Left ventricle myocardium inferior (tissue), 1 donor: ENCODE measurements around the gene BRAT1. TPM values are rescaled to one million over a fixed set of nuclear protein-coding genes. Genes with fewer than 3 reads are reported as not detected.
A peak's percentile ranks its signal among the peaks of the same experiment; 100 is the strongest.
"Not testable (repeated sequence)": the region's sequence is repeated elsewhere in the genome, so short reads cannot be mapped to it uniquely, and the experiment has no call there.

Source experiments
- DNase-seq: peaks from one replicate; pipeline ENCODE4 v3.0.0-alpha.2; 2020
- H3K27ac ChIP-seq: fragments of 200-600 bp; replicated peaks from 2 replicates; pipeline ENCODE4 v1.8.0; 2021
- H3K27me3 ChIP-seq: fragments of 200-600 bp; 2 replicates; pipeline ENCODE4 v1.8.0; 2021; ENCODE audit warnings: low read depth
- H3K36me3 ChIP-seq: fragments of 200-600 bp; 2 replicates; pipeline ENCODE4 v1.8.0; 2021
- H3K4me1 ChIP-seq: fragments of 200-600 bp; 2 replicates; pipeline ENCODE4 v1.8.0; 2021
- H3K4me3 ChIP-seq: fragments of 200-600 bp; 2 replicates; pipeline ENCODE4 v1.8.0; 2021; ENCODE audit warnings: mild to moderate bottlenecking, moderate library complexity
- H3K9me3 ChIP-seq: fragments of 200-600 bp; replicated peaks from 2 replicates; pipeline ENCODE4 v1.8.0; 2021
- CTCF ChIP-seq: fragments of 200-600 bp; IDR thresholded peaks from 2 replicates; pipeline ENCODE4 v1.8.0; 2021; ENCODE audit warnings: antibody characterized with exemption, mild to moderate bottlenecking, borderline replicate concordance
- intact Hi-C: fragments of 100-400 bp; cut with micrococcal nuclease; formaldehyde crosslinking; loops from one replicate; pipeline ENCODE4 v1.11.0; 2022
- total RNA-seq: library from RNA; stranded (reverse); fragmentation: NEBNext Ultra II Directional; extraction: Animal tissue kit (Norgen Biotek cat#: 25700); gene quantifications from one replicate; pipeline ENCODE4 v1.2.1, GENCODE V29; 2021
- donor health status: DM: no; HTN: yes; CAD: no; lungs with severe emphysema.

The BRAT1 gene
- total RNA-seq, 1 donor from 2014 or later: 13.7 TPM

- DNase-seq, H3K36me3 ChIP-seq, H3K4me3 ChIP-seq, H3K27ac ChIP-seq, H3K9me3 ChIP-seq, intact Hi-C loops: not testable (repeated sequence)
- peaks cover 32% of the 10 kb centered on the region for H3K4me1 ChIP-seq
- H3K27me3 ChIP-seq: peaks cover 10% of the 10 kb centered on the region
Observed at GRCh38 chr7:2533566-2533965, 21.8 kb downstream of the BRAT1 start.

GRCh38 chr7:2532816-2533215, 22.5 kb downstream of the BRAT1 start:
- not testable (repeated sequence) for H3K9me3 ChIP-seq, DNase-seq, H3K4me3 ChIP-seq

GRCh38 chr7:2532199-2532772, 23.0 kb downstream of the BRAT1 start:
- DNase-seq, H3K4me3 ChIP-seq, intact Hi-C loops, H3K36me3 ChIP-seq, H3K9me3 ChIP-seq, H3K27ac ChIP-seq: not testable (repeated sequence)
- peaks cover 10% of the 10 kb centered on the region for H3K27me3 ChIP-seq
- H3K4me1 ChIP-seq: peaks cover 44% of the 10 kb centered on the region

More at GRCh38 chr7:2532816-2533215, 22.5 kb downstream of the BRAT1 start:
- H3K36me3 ChIP-seq, H3K27ac ChIP-seq, intact Hi-C loops: not testable (repeated sequence)
- Histone ChIP-seq H3K27me3 (peaks cover 10% of the 10 kb centered on the region), H3K4me1 (peaks cover 39% of the 10 kb centered on the region)

GRCh38 chr7:2531796-2532110, 23.6 kb downstream of the BRAT1 start:
- H3K36me3 ChIP-seq, H3K4me3 ChIP-seq, H3K27ac ChIP-seq, intact Hi-C loops, DNase-seq, H3K9me3 ChIP-seq: not testable (repeated sequence)
- Histone ChIP-seq H3K27me3 (peaks cover 15% of the 10 kb centered on the region), H3K4me1 (peaks cover 49% of the 10 kb centered on the region)

GRCh38 chr7:2530994-2531795, 24.1 kb downstream of the BRAT1 start:
- DNase-seq, H3K9me3 ChIP-seq, intact Hi-C loops, H3K4me3 ChIP-seq: not testable (repeated sequence)
- H3K27ac ChIP-seq: peak overlapping the region; percentile 71
- H3K4me1 ChIP-seq: peaks cover 49% of the 10 kb centered on the region
- peaks cover 20% of the 10 kb centered on the region for H3K27me3 ChIP-seq
- H3K36me3 ChIP-seq: peaks cover 13% of the 10 kb centered on the region

- Histone ChIP-seq H3K9me3 (no peaks in the 10 kb centered on the region), H3K27ac (peak overlapping the region; percentile 71), H3K4me1 (peaks cover 53% of the 10 kb centered on the region), H3K27me3 (peaks cover 28% of the 10 kb centered on the region), H3K4me3 (no peak overlapping the region), H3K36me3 (peaks cover 19% of the 10 kb centered on the region)
- intact Hi-C loops: no loop called here
- peak; percentile 44 for DNase-seq
- no peak for TF ChIP-seq CTCF
Observed at GRCh38 chr7:2530071-2530987, 25.0 kb downstream of the BRAT1 start.

GRCh38 chr7:2529161-2530070, 25.9 kb downstream of the BRAT1 start:
- DNase-seq: peak; percentile 73
- Histone ChIP-seq H3K27ac (peak overlapping the region; percentile 71), H3K36me3 (peaks cover 24% of the 10 kb centered on the region), H3K4me3 (no peak overlapping the region), H3K27me3 (peaks cover 38% of the 10 kb centered on the region), H3K9me3 (no peaks in the 10 kb centered on the region), H3K4me1 (peaks cover 62% of the 10 kb centered on the region)
- intact Hi-C loops: no loop called here
- no peak for TF ChIP-seq CTCF
